SK-N-MC (cell line): Measurements from ENCODE around the gene TEX261.

Experiments used
- DNase-seq: peaks from one replicate; pipeline ENCODE4 v3.0.0-alpha.2; 2011; ENCODE audit warnings: low read depth, low spot score
- H3K27ac ChIP-seq: fragments of 200-600 bp; sonication (generic); 2 replicates; pipeline ENCODE4 v1.5.1; 2016; ENCODE audit warnings: mixed run types
- H3K36me3 ChIP-seq: fragments of 200-600 bp; sonication (generic); 2 replicates; pipeline ENCODE4 v1.6.1; 2017; ENCODE audit warnings: antibody characterized with exemption, low read length, mixed read lengths; ENCODE audit not compliant: insufficient read depth
- H3K4me3 ChIP-seq: fragments of 200-600 bp; sonication (generic); 2 replicates; pipeline ENCODE4 v1.5.1; 2016
- H3K9ac ChIP-seq: fragments of 200-600 bp; sonication (generic); 2 replicates; pipeline ENCODE4 v1.8.0; 2017; ENCODE audit warnings: mixed run types, mixed read lengths; ENCODE audit not compliant: insufficient read length
- H3K9me3 ChIP-seq: fragments of 200-600 bp; sonication (generic); 2 replicates; pipeline ENCODE4 v1.6.1; 2017; ENCODE audit warnings: low read depth, mild to moderate bottlenecking, antibody characterized with exemption, low read length, moderate library complexity, mixed read lengths
- EZH2 ChIP-seq: fragments of 200-600 bp; sonication (generic); IDR thresholded peaks from one replicate; pipeline ENCODE4 v1.6.1; 2017; ENCODE audit warnings: antibody characterized with exemption
- FOXP2 ChIP-seq: optimal IDR thresholded peaks from 2 replicates; pipeline ENCODE3; 2011; ENCODE audit warnings: mild to moderate bottlenecking, moderate library complexity; ENCODE audit not compliant: insufficient read depth; ENCODE audit errors: extremely low read length, control extremely low read depth
- POLR2AphosphoS5 ChIP-seq: IDR thresholded peaks from 2 replicates; pipeline ENCODE4 v1.6.1; 2012; ENCODE audit warnings: mild to moderate bottlenecking, low read depth, low read length, borderline replicate concordance

Gene TEX261

GRCh38 chr2:71008342-71008741 lies 13.7 kb upstream of the TEX261 start:
- Histone ChIP-seq H3K9ac (no peak overlapping the region), H3K27ac (no peak overlapping the region)
- DNase-seq, result no peak

GRCh38 chr2:71006955-71007799 lies 12.5 kb upstream of the TEX261 start:
- Histone ChIP-seq H3K9me3 (no peaks in the 10 kb centered on the region), H3K4me3 (no peak overlapping the region), H3K36me3 (no peaks in the 10 kb centered on the region), H3K9ac (no peak overlapping the region), H3K27ac (no peak overlapping the region)
- no peak for DNase-seq
- TF ChIP-seq POLR2AphosphoS5 (no peak), FOXP2 (no peak), EZH2 (no peak)

More at GRCh38 chr2:71008342-71008741, 13.7 kb upstream of the TEX261 start:
- Histone ChIP-seq H3K9me3 (no peaks in the 10 kb centered on the region), H3K4me3 (no peak overlapping the region), H3K36me3 (no peaks in the 10 kb centered on the region)
- TF ChIP-seq FOXP2 (no peak), EZH2 (no peak), POLR2AphosphoS5 (no peak)

- H3K36me3 ChIP-seq, result no peaks in the 10 kb centered on the region
- no peak for DNase-seq
- no peak overlapping the region for H3K4me3 ChIP-seq
- no peak overlapping the region for H3K9ac ChIP-seq
- no peak overlapping the region for H3K27ac ChIP-seq
- no peaks in the 10 kb centered on the region for H3K9me3 ChIP-seq
- no peak for TF ChIP-seq EZH2
- no peak for TF ChIP-seq FOXP2
- TF ChIP-seq POLR2AphosphoS5, result no peak
These were observed 11.7 kb upstream of the TEX261 start for GRCh38 chr2:71006323-71006722.

- no peak overlapping the region for H3K9ac ChIP-seq
- no peak for TF ChIP-seq EZH2
- TF ChIP-seq POLR2AphosphoS5, result no peak
- no peak for TF ChIP-seq FOXP2
- H3K9me3 ChIP-seq, result no peaks in the 10 kb centered on the region
- H3K27ac ChIP-seq, result no peak overlapping the region
- no peak for DNase-seq
- no peaks in the 10 kb centered on the region for H3K36me3 ChIP-seq
- no peak overlapping the region for H3K4me3 ChIP-seq
These were observed 10.9 kb upstream of the TEX261 start for GRCh38 chr2:71005271-71006202.

GRCh38 chr2:71004857-71005256 lies 10.2 kb upstream of the TEX261 start:
- no peak overlapping the region for H3K27ac ChIP-seq
- H3K9me3 ChIP-seq, result no peaks in the 10 kb centered on the region
- no peak for DNase-seq
- no peaks in the 10 kb centered on the region for H3K36me3 ChIP-seq
- no peak for TF ChIP-seq POLR2AphosphoS5
- TF ChIP-seq EZH2, result no peak
- TF ChIP-seq FOXP2, result no peak
- no peak overlapping the region for H3K9ac ChIP-seq
- no peak overlapping the region for H3K4me3 ChIP-seq

- Histone ChIP-seq H3K27ac (no peak overlapping the region), H3K4me3 (no peak overlapping the region), H3K9ac (no peak overlapping the region), H3K36me3 (no peaks in the 10 kb centered on the region), H3K9me3 (no peaks in the 10 kb centered on the region)
- TF ChIP-seq FOXP2, result no peak
- TF ChIP-seq EZH2, result no peak
- no peak for TF ChIP-seq POLR2AphosphoS5
- no peak for DNase-seq
These were observed 9.5 kb upstream of the TEX261 start for GRCh38 chr2:71003966-71004755.

GRCh38 chr2:71003396-71003795 lies 8.7 kb upstream of the TEX261 start:
- Histone ChIP-seq H3K4me3 (no peak overlapping the region), H3K27ac (no peak overlapping the region), H3K36me3 (no peaks in the 10 kb centered on the region), H3K9ac (no peak overlapping the region), H3K9me3 (no peaks in the 10 kb centered on the region)
- TF ChIP-seq EZH2 (no peak), FOXP2 (no peak)
- no peak for DNase-seq

GRCh38 chr2:71001981-71002570 lies 7.4 kb upstream of the TEX261 start:
- DNase-seq, result no peak
- Histone ChIP-seq H3K9ac (no peak overlapping the region), H3K9me3 (no peaks in the 10 kb centered on the region), H3K36me3 (no peaks in the 10 kb centered on the region), H3K4me3 (no peak overlapping the region), H3K27ac (no peak overlapping the region)
- TF ChIP-seq EZH2 (no peak), FOXP2 (no peak), POLR2AphosphoS5 (no peak)
